NCI-H1436 treated with DMSO at 0.1 percent for 48 hours (cell line): Measurements from ENCODE around the gene TSPAN33.
"Not testable (repeated sequence)": the region's sequence is repeated elsewhere in the genome, so short reads cannot be mapped to it uniquely, and the experiment has no call there.

Experiments used
- DNase-seq: peaks from one replicate; lab custom pipeline; 2025; lab: John Stamatoyannopoulos, UW

The TSPAN33 gene

DNA sequence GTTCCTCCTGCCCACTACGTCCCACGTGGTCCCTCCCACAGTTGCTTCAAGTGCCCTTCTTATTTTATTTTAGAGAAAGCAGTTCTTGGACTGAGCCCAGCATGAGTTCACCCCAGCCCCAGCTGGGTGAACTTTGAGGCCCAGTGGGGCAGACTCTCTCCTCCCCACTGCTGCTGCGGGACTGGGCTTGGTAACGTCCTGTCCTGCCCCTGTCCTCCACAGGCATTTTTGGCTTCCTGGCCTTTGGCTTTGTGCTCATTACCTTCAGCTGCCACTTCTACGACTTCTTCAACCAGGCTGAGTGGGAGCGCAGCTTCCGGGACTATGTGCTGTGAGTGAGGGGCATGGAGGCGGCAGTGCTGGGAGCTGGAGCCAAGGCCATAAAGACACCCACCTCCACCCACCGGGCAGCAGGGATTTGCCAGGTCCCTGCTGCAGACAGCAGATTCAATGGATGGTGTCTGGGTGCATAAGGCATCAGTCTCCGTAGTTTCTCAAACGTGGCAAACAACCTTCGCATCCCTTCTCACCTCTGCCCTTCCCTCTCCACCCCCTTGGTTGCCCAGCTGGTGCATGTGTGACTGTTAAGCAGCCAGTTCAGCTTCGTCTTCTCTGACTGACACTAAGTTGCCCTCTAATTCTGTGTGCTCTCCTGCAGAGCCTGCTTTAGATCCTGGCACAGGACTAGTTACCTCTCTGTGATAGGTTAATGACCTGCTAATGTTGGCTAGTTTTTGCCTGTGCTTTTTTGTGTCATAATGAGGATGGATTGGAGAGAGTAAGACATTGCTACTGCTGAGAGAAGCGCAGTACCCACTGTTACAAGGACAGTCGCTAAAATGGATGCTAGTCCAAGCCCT, 64.8 kb downstream of the TSPAN33 start:
- DNase-seq = no peak

DNA sequence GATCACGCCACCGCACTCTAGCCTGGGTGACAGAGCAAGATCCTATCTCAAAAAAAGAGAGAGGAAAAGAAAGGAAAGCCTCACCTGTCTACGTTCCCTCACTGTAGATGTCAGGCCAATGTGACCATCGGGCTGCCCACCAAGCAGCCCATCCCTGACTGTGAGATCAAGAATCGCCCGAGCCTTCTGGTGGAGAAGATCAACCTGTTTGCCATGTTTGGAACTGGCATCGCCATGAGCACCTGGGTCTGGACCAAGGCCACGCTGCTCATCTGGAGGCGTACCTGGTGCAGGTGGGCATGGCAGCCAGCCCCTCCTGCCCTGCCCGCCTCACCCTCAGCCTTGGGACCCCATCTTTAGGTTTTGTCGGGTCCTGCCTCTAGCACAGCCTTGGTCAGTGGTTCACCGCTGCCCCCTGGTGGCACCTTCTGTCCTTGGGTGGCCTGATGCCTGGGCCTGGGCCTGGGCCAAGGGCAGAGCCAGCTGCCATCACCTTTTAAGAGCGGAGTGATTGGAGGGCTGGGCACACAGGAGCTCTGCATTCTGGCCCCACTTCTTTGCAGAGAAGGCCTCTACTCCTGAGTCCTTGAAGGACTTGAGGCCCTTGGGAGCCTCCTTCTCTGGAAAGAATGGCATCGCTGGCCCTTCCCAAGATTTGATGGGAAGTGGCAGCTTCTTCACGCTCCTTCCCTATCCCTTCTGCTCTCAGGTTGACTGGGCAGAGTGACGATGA, 65.9 kb downstream of the TSPAN33 start:
- DNase-seq = no peak

DNA sequence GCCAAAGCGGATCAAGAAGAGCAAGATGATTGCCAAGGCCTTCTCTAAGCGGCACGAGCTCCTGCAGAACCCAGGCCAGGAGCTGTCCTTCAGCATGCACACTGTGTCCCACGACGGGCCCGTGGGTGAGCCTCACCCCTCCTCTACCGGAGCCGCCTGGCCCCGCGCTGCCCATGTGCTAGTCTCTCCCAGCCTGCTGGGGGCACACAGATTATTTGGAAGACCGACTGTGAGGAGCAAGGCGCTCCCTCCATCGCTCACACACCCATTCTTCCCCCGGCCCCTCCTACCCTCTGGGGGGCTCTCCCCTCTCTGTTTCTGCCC, 66.4 kb downstream of the TSPAN33 start:
- DNase-seq = no peak

DNA sequence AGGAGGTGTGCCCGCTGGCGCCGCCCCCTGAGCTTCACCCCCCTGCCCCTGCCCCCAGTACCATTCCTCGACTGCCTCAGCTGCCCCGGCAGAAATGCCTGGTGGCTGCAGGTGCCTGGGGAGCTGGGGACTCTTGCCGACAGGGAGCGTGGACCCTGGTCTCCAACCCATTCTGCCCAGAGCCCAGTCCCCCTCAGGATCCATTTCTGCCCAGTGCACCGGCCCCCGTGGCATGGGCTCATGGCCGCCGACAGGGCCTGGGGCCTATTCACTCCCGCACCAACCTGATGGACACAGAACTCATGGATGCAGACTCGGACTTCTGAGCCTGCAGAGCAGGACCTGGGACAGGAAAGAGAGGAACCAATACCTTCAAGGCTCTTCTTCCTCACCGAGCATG, 67.6 kb downstream of the TSPAN33 start:
- no peak for DNase-seq

DNA sequence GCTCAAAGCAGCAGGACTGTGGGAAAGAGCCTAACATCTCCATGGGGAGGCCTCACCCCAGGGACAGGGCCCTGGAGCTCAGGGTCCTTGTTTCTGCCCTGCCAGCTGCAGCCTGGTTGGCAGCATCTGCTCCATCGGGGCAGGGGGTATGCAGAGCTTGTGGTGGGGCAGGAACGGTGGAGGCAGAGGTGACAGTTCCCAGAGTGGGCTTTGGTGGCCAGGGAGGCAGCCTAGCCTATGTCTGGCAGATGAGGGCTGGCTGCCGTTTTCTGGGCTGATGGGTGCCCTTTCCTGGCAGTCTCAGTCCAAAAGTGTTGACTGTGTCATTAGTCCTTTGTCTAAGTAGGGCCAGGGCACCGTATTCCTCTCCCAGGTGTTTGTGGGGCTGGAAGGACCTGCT, 68.1 kb downstream of the TSPAN33 start:
- no peak for DNase-seq

DNA sequence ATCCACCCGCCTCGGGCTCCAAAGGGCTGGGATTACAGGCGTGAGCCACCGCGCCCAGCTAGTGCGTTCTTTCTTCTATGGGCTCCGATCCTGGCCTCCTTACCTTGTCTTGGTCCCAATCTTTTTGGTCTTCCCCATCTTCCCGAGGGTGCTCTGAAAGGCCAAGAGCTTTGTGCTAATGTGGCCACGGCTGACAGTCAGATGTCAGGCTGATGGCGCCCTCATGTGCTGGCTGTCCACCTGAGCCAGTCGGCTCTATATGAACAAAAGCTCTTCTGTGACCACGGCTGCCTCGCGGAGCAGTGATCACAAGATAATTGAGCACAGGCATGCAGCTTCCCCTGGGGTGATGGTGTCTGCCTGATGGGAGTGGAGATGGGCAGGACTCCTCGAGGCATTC, 69.3 kb downstream of the TSPAN33 start:
- DNase-seq = no peak

DNA sequence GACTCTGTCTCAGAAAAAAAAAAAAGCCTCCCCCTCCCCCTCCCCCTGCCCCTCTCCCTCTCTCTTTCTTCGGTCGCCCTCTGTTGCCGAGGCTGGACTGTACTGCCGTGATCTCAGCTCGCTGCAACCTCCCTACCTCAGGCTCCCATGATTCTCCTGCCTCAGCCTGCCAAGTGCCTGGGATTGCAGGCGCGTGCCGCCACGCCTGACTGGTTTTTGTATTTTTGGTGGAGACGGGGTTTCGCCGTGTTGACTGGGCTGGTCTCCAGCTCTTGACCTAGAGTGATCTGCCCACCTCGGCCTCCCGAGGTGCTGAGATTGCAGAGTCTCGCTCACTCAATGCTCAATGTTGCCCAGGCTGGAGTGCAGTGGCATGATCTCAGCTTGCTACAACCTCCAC, 71.2 kb downstream of the TSPAN33 start:
- DNase-seq = not testable (repeated sequence)

DNA sequence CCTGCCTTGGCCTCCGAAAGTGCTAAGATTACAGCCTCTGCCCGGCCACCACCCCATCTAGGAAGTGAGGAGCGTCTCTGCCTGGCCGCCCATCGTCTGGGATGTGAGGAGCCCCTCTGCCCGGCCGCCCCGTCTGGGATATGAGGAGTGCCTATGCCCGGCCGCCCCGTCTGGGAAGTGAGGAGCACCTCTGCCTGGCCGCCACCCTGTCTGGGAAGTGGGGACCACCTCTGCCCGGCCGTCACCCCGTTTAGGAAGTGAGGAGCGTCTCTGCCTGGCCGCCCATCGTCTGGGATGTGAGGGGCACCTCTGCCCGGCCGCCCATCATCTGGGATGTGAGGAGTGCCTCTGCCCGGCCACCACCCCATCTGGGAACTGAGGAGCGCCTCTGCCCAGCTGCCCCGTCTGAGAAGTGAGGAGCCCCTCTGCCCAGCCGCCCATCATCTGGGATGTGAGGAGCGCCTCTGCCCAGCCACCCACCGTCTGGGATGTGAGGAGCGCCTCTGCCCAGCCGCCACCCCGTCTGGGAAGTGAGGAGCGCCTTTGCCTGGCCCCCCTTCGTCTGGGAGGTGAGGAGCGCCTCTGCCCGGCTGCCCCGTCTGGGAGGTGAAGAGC, 71.7 kb downstream of the TSPAN33 start:
- not testable (repeated sequence) for DNase-seq

DNA sequence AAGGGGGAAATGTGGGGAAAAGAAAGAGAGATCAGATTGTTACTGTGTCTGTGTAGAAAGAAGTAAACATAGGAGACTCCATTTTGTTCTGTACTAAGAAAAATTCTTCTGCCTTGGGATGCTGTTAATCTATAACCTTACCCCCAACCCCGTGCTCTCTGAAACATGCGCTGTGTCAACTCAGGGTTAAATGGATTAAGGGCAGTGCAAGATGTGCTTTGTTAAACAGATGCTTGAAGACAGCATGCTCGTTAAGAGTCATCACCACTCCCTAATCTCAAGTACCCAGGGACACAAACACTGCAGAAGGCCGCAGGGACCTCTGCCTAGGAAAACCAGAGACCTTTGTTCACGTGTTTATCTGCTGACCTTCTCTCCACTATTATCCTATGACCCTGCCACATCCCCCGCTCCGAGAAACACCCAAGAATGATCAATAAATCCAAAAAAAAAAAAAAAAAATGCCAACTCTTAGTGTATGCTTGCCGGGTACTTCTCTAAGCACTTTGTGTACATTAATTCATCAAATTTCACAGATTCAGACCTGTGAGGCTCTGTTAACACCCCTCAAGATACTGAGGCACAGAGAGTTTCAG, 72.4 kb downstream of the TSPAN33 start:
- not testable (repeated sequence) for DNase-seq

DNA sequence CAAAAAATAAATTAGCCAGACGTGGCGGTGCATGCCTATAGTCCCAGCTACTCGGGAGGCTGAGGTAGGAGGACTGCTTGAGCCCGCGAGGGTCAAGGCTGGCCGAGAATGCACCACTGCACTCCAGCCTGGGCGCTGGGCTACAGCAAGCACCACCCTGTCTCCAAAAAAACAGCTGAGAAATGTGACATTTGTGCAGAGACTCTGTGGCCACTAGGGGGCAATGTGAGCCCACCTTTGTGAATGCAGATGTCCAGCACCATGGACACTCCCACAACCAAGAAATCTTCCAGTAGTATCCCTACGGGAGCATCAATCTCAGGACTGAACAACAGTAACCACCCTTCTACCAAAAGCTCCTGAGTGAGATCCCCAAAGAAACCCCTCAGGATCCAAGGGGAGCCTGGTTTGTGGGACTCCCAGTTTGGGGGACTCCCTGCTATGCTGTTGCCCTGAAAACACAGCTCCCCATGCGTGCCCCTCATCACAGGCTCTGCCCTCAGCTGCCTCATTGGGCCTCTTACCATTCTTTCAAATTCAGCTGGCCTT, 74.1 kb downstream of the TSPAN33 start:
- peak; percentile 31 for DNase-seq

DNA sequence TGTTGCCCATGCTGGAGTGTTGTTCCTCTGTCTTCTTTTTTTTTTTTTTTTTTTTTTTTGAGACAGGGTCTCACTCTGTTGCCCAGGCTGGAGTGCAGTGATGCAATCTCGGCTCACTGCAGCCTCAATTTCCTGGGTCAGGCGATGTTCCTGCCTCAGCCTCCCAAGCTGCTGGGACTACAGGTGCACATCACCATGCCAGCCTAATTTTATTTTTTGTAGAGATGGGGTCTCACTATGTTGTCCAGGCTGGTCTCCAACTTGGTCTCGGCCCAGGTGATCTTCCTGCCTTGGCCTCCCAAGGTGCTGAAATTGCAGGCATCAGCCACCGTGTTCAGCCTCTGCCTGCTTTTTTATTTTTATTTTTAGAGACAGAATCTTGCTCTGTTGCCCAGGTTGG, 74.7 kb downstream of the TSPAN33 start:
- not testable (repeated sequence) for DNase-seq
